Uterus (tissue), 2 donors: Measurements from ENCODE around the gene GALNT3.

ENCODE experiments used
- POLR2A ChIP-seq, 2 donors: fragments of 450-650 bp; IDR thresholded peaks; one replicate each; pipeline ENCODE4 v1.6.1; 2016; ENCODE audit warnings: antibody characterized with exemption in 2 of 2, mild to moderate bottlenecking in 1 of 2, moderate library complexity in 1 of 2
- TF ChIP-seq, protein P1 (sequence below), 4 experiments: fragments of 200-600 bp in 2 of 4; fragments of 450-650 bp in 2 of 4; sonication (generic) in 2 of 4; IDR thresholded peaks; one replicate each; pipeline ENCODE4 v1.5.1; 2016 to 2019; ENCODE audit warnings: antibody characterized with exemption in 4 of 4, mild to moderate bottlenecking in 2 of 4, moderate library complexity in 1 of 4

- no peak for TF ChIP-seq POLR2A (IDR thresholded peaks at IDR 0.05)
- TF ChIP-seq, protein P1, sequence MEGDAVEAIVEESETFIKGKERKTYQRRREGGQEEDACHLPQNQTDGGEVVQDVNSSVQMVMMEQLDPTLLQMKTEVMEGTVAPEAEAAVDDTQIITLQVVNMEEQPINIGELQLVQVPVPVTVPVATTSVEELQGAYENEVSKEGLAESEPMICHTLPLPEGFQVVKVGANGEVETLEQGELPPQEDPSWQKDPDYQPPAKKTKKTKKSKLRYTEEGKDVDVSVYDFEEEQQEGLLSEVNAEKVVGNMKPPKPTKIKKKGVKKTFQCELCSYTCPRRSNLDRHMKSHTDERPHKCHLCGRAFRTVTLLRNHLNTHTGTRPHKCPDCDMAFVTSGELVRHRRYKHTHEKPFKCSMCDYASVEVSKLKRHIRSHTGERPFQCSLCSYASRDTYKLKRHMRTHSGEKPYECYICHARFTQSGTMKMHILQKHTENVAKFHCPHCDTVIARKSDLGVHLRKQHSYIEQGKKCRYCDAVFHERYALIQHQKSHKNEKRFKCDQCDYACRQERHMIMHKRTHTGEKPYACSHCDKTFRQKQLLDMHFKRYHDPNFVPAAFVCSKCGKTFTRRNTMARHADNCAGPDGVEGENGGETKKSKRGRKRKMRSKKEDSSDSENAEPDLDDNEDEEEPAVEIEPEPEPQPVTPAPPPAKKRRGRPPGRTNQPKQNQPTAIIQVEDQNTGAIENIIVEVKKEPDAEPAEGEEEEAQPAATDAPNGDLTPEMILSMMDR (IDR thresholded peaks at IDR 0.05): no peak
Measured at GRCh38 chr2:165772183-165772582, 21.9 kb downstream of the GALNT3 start.
